HG03354 (cell line): ENCODE results near the gene CBR1.

Source experiments
- ATAC-seq: cut with Tn5 transposase; IDR thresholded peaks from one replicate; pipeline ENCODE4 v1.9.1; 2021; ENCODE audit warnings: mild to moderate bottlenecking; ENCODE audit not compliant: unreplicated experiment, poor library complexity, severe bottlenecking

CBR1 gene

GRCh38 chr21:36069713-36070583, at the start of gene CBR1:
Gene CBR1, plus strand, starts transcription at chr21:36070024. Its CDS starts 92 bp downstream, at chr21:36070116.
- ATAC-seq, result peak; percentile 99

DNA sequence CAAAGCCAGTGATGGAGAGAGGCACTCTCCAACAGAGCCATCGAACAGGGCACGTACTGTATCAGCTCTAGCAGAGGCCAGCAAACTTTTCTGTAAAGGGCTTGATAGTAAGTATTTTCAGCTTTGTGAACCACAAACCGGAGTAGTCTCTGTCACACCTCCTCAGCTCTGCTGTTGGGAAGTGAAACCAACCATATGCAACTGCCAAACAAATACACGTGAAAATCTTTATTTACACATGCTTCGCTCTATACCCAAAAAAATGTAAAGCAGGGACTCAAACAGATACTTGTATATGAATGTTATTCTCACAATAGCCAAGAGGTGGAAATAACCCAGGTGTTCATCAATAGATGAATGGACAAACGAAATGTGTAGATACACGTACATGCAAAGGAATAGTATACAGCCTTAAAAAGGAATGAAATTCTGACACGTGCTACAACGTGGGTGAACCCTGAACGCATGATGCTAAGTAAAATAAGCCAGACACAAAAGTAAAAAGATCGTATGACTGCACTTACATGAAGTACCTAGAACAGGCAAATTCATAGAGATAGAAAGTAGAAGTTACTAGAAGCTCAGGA, 48.5 kb upstream of the CBR1 start:
- ATAC-seq, result no peak

GRCh38 chr21:36022427-36023091, 47.3 kb upstream of the CBR1 start:
- ATAC-seq, result no peak

GRCh38 chr21:36023092-36023480, 46.7 kb upstream of the CBR1 start:
- ATAC-seq, result no peak

DNA sequence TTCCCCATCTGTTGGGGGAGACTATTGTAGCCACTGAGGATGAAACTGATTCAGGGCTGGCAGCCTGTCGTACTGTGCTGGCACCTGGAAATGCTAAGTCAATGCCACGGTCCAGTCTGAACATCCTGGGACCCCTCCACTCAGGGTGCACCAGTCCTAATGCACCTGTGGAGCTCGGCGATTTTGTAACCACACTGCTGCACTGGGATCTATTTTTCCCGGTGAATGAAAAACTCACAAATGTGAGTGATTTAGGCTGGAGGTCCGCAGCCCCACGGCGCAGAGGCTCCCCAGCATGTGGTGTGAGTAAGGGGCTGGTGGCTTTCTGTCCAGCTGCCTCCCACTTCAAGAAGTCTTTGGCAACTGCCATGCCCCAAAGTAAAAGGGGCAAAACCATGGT, 45.0 kb upstream of the CBR1 start:
- no peak for ATAC-seq

GRCh38 chr21:36027347-36027746, 42.5 kb upstream of the CBR1 start:
- ATAC-seq, result no peak

DNA sequence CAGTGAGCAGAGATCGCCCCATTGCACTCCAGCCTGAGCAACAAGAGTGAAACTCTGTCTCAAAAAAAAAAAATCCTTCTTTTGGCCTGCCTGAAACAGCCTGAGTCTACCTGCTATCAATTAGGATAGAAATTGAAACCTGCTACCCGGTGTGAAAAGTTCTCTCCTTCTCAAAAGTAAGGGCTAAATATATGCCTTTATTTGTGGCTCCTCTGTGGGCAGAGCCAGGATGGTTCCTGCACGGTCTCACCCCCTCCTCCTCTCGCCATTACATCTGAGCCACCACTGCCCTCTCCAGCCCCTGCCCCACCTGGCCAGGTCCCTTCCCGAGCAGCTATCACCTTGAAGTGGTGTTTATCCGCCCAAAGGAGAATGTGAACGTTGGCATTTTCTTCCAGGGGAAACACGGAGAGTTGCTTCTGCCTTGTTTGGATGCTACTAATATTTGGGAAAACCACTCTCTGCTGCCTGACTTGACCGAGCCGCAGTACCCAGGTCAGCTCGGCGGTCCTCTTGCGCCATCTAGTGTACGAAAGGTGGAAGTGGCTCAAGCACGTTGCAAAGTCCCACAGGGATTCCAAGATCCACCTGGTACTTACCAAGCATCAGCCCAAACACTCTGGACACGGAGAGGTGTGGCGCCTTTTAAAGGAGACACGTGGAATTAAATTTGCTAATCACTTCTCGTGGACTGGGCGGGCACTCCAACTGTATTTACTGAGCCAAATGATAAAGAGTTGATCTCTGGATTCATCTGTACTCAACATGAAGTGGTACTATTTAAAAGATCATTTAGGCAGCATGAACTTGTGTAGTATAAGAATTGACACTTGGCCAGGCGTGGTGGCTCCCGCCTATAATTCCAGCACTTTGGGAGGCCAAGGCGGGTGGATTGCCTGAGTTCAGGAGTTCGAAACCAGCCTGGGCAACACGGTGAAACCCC, 41.4 kb upstream of the CBR1 start:
- ATAC-seq, result peak; percentile 73

DNA sequence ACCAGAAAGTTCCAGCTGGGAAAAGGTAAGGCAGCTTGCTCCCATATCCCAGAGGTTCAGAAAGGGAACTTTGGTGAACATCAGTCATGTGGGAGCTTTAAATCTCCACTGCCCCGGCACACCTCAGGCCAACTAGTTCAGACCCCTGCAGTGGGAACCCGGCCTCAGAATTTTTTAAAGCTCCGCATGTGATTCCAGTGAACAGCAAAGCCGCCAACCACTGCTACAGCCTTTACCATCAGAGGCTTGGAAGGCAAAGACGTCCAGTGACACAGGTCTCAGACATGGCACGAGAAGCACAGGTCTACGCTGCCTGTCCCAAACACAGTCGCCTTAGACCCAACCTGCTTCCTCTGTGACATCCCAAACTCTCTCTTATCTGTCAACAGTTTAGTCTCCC, 40.5 kb upstream of the CBR1 start:
- ATAC-seq, result no peak

DNA sequence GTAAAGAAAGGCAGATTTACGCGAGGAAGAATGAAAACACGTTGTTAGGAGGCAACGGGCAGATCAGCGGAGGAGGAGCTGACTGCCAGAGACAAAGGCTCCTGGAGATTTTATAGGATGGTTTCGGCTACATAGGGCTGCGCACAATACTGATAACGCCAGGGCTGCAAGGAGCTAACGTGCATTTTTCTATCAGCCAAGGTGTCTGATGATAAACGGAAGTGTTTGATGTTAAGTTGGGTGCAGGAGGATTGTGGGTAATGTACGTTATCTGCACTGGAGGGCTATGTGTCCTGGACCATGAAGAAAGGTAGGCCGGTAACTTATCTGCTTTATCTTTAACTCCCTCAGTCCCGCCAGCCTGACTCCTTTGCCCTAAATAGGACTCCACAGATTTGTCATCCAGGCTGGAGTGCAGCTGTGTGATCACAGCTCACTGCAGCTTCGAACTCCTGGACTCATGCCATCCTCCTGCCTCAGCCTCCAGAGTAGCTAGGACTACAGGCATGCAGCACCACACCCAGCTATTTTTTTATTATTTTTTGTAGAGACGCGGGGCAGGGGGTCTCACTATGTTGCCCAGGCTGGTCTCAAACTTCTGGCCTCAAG, 39.1 kb upstream of the CBR1 start:
- no peak for ATAC-seq

GRCh38 chr21:36032647-36033406, 37.0 kb upstream of the CBR1 start:
- no peak for ATAC-seq

DNA sequence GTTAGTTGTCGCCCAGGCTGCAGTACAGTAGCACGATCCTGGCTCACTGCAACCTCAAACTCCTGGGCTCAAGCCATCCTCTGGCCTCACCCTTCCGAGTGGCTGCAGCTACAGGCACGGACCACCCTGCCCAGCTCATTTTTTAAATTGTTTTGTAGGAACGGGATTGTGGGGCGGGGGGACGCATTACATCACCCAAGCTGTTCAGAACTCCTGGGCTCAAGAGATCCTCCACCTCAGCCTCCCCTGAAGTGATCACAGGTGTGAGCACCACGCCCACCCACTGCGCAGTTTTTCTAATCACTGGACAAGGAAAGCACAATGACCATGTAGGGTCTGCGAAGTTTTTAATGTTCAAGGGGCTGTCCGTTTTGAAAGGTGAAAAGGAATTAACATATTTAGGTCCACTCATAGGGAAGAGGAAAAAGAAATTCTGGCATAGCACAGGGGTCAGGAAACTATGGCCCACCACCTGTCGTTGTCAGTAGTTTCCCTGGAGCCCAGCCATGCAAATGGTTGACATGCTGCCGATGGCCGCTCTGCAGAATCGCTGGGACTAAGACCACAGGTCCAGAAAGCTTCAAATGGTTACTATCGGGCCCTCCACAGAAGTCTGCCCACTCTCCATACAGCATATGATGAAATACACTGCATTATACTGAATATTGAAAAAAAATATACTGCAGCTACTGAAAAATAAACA, 35.5 kb upstream of the CBR1 start:
- no peak for ATAC-seq

DNA sequence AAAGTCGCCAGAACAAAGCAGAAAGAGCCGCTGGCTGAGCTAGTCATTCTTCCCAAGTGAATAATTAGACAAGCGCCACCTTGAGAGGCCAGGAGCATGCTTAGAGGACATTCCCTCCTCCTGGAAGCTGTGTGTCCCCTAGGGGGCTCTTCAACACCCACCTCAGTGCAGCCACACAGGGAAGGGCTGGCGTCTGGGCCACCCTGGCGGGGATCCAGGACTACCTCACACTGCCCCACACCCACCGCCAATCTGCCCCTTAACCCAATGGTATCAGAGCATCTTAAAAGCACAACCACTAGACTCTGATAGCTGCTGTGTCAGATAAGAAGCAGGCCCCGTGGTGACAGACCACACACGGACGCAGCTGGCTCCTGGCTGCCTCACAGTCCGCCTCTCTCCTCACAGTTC, 34.4 kb upstream of the CBR1 start:
- ATAC-seq, result no peak

- ATAC-seq, result no peak
These were observed 30.9 kb upstream of the CBR1 start for GRCh38 chr21:36038701-36039497.

GRCh38 chr21:36039861-36040260, 30.0 kb upstream of the CBR1 start:
- no peak for ATAC-seq

DNA sequence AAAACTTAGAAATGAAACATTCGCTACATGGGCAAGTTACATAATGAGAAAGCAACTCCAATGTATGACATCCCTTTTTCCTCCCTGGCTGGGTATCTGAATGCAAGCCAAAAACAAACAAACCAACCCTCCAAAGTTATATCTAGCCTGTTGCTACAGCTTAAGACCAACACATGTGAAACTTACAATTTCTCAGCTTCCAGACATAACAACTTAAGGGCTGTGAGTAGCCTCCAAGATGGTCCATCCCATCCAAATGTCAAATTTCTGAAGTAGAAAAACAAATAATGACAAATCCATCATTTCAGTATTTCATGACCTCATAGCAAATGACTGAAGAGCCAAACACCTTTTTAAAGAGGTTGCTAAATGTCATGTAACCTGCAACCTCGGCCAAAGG, 29.4 kb upstream of the CBR1 start:
- ATAC-seq, result no peak

GRCh38 chr21:36041910-36042309, 27.9 kb upstream of the CBR1 start:
- no peak for ATAC-seq

- no peak for ATAC-seq
These were observed 25.8 kb upstream of the CBR1 start for GRCh38 chr21:36044056-36044455.
